Esophagus muscularis mucosa (tissue), 4 donors: ENCODE results near the gene KCNA3. TPM values are rescaled to one million over a fixed set of nuclear protein-coding genes. Genes with fewer than 3 reads are reported as not detected.

Experiments used
- DNase-seq: peaks from one replicate; pipeline ENCODE4 v3.0.0-alpha.2; 2017; ENCODE audit errors: extremely low spot score
- H3K27ac ChIP-seq, 4 donors: fragments of 200-600 bp; sonication (generic); replicated peaks in 1 of 4; 1 replicate in 3 of 4; 2 replicates in 1 of 4; pipeline ENCODE4 v1.5.1; 2016 to 2019; ENCODE audit warnings: mild to moderate bottlenecking in 1 of 4
- H3K27me3 ChIP-seq, 4 donors: fragments of 200-600 bp; sonication (generic); one replicate each; pipeline versions ENCODE4 v1.5.1 to v1.6.0; 2016 to 2019
- H3K36me3 ChIP-seq, 4 donors: fragments of 200-600 bp; sonication (generic); one replicate each; pipeline ENCODE4 v1.5.1; 2016 to 2019
- H3K4me1 ChIP-seq, 4 donors: fragments of 200-600 bp; sonication (generic); one replicate each; pipeline ENCODE4 v1.5.1; 2016 to 2019
- H3K4me3 ChIP-seq, 4 donors: fragments of 200-600 bp; sonication (generic); 1 replicate in 2 of 4; 2 replicates in 2 of 4; pipeline ENCODE4 v1.5.1; 2016 to 2019; ENCODE audit warnings: mild to moderate bottlenecking in 4 of 4, moderate library complexity in 1 of 4
- H3K9me3 ChIP-seq, 4 donors: fragments of 200-600 bp; sonication (generic); 1 replicate in 3 of 4; 2 replicates in 1 of 4; pipeline ENCODE4 v1.5.1; 2016 to 2019
- EP300 ChIP-seq: sonication (generic); formaldehyde crosslinking; IDR thresholded peaks from one replicate; pipeline ENCODE4 v1.6.1; 2017; ENCODE audit warnings: antibody characterized with exemption
- POLR2A ChIP-seq: fragments of 450-650 bp; IDR thresholded peaks from one replicate; pipeline ENCODE4 v1.6.1; 2017; ENCODE audit warnings: antibody characterized with exemption, moderate library complexity, mild to moderate bottlenecking, low read depth
- POLR2AphosphoS5 ChIP-seq, 2 donors: sonication (generic); formaldehyde crosslinking; IDR thresholded peaks; one replicate each; pipeline ENCODE4 v1.6.1; 2017; ENCODE audit warnings: antibody characterized with exemption in 2 of 2
- WGBS: methylation state at CpG from one replicate; pipeline ENCODE4 v1.1.5; 2018; 5-methylcytosine and 5-hydroxymethylcytosine counted together
- intact Hi-C: fragments of 100-400 bp; cut with DNase I; formaldehyde crosslinking; loops from one replicate; pipeline ENCODE4 v1.15.1; 2023
- total RNA-seq, 4 donors: library from RNA; depleted of rRNA; stranded (reverse); fragments of >200 nt; gene quantifications; one replicate each; pipeline versions ENCODE4 v1.1.0 to v1.2.1, GENCODE V29; 2016
- TF ChIP-seq, protein P1 (sequence below), 3 experiments: fragments of 200-600 bp in 2 of 3; fragments of 450-650 bp in 1 of 3; sonication (generic) in 2 of 3; IDR thresholded peaks; one replicate each; pipeline ENCODE4 v1.5.1; 2017 to 2019; ENCODE audit warnings: antibody characterized with exemption in 3 of 3, mild to moderate bottlenecking in 2 of 3, moderate library complexity in 1 of 3

The KCNA3 gene
- total RNA-seq, 4 donors from 2014 or later = 0.80 to 3.1 (median 1.6) TPM

DNA sequence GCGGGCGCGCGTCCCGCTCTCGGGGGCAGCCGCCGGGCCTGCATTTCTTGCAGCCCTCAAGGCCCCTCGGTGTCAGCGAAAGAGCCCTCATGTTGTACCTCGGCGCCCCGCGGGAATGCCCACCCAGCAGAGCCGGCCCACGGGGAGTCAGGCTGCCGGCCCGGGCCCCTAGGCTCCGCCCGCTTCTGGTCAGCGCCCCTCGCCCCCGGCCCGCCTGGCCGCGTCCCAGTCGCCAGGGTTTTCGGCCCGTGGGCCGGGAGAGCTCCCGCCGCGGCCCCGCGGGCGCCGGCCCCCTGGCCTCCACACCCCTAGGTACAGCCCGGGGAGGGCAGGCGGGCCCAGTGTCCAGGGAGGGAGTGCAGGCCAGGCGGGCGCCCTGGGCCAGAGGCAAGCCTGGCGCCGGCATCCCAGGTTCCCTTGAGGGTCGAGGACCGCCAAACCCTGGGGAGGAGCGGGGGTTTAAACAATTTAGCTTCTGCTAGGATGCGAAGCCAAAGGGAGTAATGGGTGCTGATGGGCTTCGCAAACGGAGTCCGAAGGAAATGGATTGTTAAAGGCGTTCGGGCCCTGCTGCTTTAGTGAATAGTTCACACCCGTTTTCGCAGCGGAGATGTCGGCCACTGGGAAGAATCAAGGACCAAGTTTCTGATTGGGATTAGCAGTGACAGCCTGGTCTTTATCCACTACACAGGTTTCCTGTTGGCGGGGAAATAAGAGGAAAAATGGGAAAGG is 486 bp upstream of the KCNA3 start:
- DNase-seq = no peak
- WGBS = 24% methylated on average over 12 of the region's 57 CpGs
- H3K27me3 ChIP-seq = peaks cover 7 to 93% (median 33%) of the 10 kb centered on the region in 4 donors
- H3K4me3 ChIP-seq = peak overlapping the region; percentile 54 to 68 (median 60)
- intact Hi-C loops = no loop called here
- peaks cover 17 to 23% (median 18%) of the 10 kb centered on the region in 4 donors for H3K4me1 ChIP-seq
- H3K9me3 ChIP-seq = no peaks in the 10 kb centered on the region
- no peak overlapping the region for H3K27ac ChIP-seq
- TF ChIP-seq POLR2AphosphoS5 (IDR thresholded peaks at IDR 0.05) = no peak
- TF ChIP-seq, protein P1, sequence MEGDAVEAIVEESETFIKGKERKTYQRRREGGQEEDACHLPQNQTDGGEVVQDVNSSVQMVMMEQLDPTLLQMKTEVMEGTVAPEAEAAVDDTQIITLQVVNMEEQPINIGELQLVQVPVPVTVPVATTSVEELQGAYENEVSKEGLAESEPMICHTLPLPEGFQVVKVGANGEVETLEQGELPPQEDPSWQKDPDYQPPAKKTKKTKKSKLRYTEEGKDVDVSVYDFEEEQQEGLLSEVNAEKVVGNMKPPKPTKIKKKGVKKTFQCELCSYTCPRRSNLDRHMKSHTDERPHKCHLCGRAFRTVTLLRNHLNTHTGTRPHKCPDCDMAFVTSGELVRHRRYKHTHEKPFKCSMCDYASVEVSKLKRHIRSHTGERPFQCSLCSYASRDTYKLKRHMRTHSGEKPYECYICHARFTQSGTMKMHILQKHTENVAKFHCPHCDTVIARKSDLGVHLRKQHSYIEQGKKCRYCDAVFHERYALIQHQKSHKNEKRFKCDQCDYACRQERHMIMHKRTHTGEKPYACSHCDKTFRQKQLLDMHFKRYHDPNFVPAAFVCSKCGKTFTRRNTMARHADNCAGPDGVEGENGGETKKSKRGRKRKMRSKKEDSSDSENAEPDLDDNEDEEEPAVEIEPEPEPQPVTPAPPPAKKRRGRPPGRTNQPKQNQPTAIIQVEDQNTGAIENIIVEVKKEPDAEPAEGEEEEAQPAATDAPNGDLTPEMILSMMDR (IDR thresholded peaks at IDR 0.05) = no peak
- TF ChIP-seq EP300 = no peak
- TF ChIP-seq POLR2A = no peak
- H3K36me3 ChIP-seq = no peaks in the 10 kb centered on the region

DNA sequence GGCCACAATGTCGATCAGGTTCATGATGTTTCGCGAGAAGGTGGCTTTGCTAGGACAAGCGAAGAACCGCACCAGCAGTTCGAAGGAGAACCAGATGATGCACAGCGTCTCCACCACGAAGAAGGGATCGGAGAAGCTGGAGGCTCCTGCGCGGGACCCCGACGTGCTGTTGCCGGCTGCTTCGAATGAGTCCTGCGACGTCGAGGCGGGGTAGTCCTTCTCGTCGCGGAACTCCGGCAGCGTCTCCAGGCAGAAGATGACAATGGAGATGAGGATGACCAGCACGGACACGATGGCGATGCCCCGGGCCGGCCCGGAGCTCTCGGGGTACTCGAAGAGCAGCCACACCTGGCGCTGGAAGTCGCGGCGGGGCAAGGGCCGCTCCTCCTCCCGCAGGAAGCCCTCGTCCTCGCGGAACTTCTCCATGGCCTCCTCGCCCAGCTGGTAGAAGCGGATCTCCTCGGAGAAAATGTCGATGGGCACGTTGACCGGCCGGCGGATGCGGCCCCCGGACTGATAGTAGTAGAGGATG is 869 bp downstream of the KCNA3 start:
- intact Hi-C loops = no loop called here
- TF ChIP-seq, protein P1 (IDR thresholded peaks at IDR 0.05) = no peak
- TF ChIP-seq EP300 = no peak
- no peak for TF ChIP-seq POLR2AphosphoS5 (IDR thresholded peaks at IDR 0.05)
- TF ChIP-seq POLR2A = no peak
- no peak for DNase-seq
- Histone ChIP-seq H3K36me3 (no peaks in the 10 kb centered on the region), H3K4me3 (peak overlapping the region; percentile 54 to 68 (median 60)), H3K27me3 (peaks cover 7 to 90% (median 32%) of the 10 kb centered on the region in 4 donors), H3K4me1 (peaks cover 17 to 23% (median 18%) of the 10 kb centered on the region in 4 donors), H3K27ac (no peak overlapping the region), H3K9me3 (no peaks in the 10 kb centered on the region)
- 63% methylated on average over 25 of the region's 51 CpGs for WGBS

DNA sequence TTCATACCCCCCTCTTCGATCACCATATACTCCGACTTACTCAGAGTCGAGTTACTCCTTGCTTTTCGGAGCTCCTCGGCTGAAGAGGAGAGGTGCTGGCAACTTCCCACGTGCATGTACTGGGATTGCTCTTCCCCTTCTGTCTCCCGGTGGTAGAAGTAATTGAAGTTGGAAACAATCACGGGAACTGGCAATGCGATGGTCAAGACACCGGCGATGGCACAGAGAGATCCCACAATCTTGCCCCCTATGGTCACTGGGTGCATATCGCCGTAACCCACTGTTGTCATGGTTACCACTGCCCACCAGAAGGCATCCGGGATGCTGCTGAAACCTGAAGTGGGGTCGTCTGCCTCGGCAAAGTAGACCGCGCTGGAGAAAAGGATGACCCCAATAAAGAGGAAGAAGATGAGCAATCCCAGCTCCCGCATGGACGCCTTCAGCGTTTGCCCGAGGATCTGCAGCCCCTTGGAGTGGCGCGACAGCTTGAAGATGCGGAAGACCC is 1.5 kb downstream of the KCNA3 start:
- H3K4me3 ChIP-seq = peak overlapping the region in 3 of 4 donors; percentile 59 to 68 (median 60)

DNA sequence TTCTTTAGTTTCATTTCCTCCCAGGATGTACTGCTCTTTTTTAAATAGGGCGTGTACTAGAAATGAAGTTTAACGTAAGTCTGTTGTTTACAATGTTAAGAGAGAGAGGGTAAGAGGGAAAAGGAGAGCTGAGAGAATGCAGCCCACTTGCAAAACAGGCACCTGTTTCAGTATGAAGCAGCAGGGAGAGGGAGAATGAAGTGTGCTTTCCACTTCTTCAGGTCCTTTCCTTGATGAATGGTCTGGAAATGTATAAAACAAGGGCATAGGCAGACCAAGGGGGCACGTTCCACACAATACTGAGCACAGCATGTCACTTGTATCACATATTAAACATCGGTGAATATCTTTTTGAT is 2.0 kb downstream of the KCNA3 start:
- DNase-seq = no peak
- intact Hi-C loops = no loop called here
- H3K4me3 ChIP-seq = peak overlapping the region in 2 of 4 donors; percentile 60 to 68
- H3K4me1 ChIP-seq = peaks cover 17 to 23% (median 18%) of the 10 kb centered on the region in 4 donors
- H3K27ac ChIP-seq = no peak overlapping the region
- H3K9me3 ChIP-seq = no peaks in the 10 kb centered on the region
- WGBS = 66% methylated on average over 4 of the region's 4 CpGs
- no peaks in the 10 kb centered on the region for H3K36me3 ChIP-seq
- no peak for TF ChIP-seq POLR2A
- TF ChIP-seq, protein P1 (IDR thresholded peaks at IDR 0.05) = no peak
- no peak for TF ChIP-seq EP300
- no peak for TF ChIP-seq POLR2AphosphoS5 (IDR thresholded peaks at IDR 0.05)
- H3K27me3 ChIP-seq = peaks cover 7 to 88% (median 32%) of the 10 kb centered on the region in 4 donors

More for the DNA sequence above, 1.5 kb downstream of the KCNA3 start:
- peaks cover 17 to 23% (median 18%) of the 10 kb centered on the region in 4 donors for H3K4me1 ChIP-seq
- DNase-seq = no peak
- peaks cover 7 to 88% (median 32%) of the 10 kb centered on the region in 4 donors for H3K27me3 ChIP-seq
- no peak overlapping the region for H3K27ac ChIP-seq
- 69% methylated on average over 25 of the region's 25 CpGs for WGBS
- no peak for TF ChIP-seq EP300
- TF ChIP-seq, protein P1 (IDR thresholded peaks at IDR 0.05) = no peak
- no peak for TF ChIP-seq POLR2A
- TF ChIP-seq POLR2AphosphoS5 (IDR thresholded peaks at IDR 0.05) = no peak
- no peaks in the 10 kb centered on the region for H3K9me3 ChIP-seq
- no peaks in the 10 kb centered on the region for H3K36me3 ChIP-seq
- intact Hi-C loops = no loop called here
